ENCODE data around the gene GADD45G.

- TF ChIP-seq RFX5 (IDR thresholded peaks at IDR 0.05; ENCODE audit: borderline replicate concordance, low read depth, low read length) (no peak), CTCF (IDR thresholded peaks at IDR 0.05; ENCODE audit: control extremely low read depth in 1 of 3, insufficient read depth in 1 of 3, low read depth in 1 of 3, low read length in 3 of 3) (no peak), SUZ12 (IDR thresholded peaks at IDR 0.05; ENCODE audit: low read length) (no peak), GTF2F1 (IDR thresholded peaks at IDR 0.05; ENCODE audit: borderline replicate concordance, low read depth, low read length) (no peak), MAX (IDR thresholded peaks at IDR 0.05) (no peak), EZH2 (IDR thresholded peaks at IDR 0.05; ENCODE audit: low read depth, low read length, severe bottlenecking) (no peak), CREB1 (IDR thresholded peaks at IDR 0.05) (no peak), SIX5 (IDR thresholded peaks at IDR 0.05; ENCODE audit: low read depth, low read length) (no peak), EP300 (IDR thresholded peaks at IDR 0.05; ENCODE audit: borderline replicate concordance in 1 of 2, low read depth in 2 of 2, low read length in 2 of 2) (no peak), GABPA (IDR thresholded peaks at IDR 0.05; ENCODE audit: borderline replicate concordance, insufficient read depth, low read length) (no peak)
These were observed 30.4 kb downstream of the GADD45G start for GRCh38 chr9:89634995-89635742.
